Colonic mucosa (tissue), 4 donors: ENCODE data around the gene IGF2BP2. TPM values are rescaled to one million over a fixed set of nuclear protein-coding genes. Genes with fewer than 3 reads are reported as not detected.

ENCODE experiments used
- DNase-seq: peaks from one replicate; pipeline ENCODE4 v3.0.0-alpha.2; 2020
- H3K27ac ChIP-seq: fragments of 200-600 bp; one replicate; pipeline ENCODE4 v1.8.0; 2021
- H3K27me3 ChIP-seq: fragments of 200-600 bp; one replicate; pipeline ENCODE4 v1.8.0; 2021
- H3K36me3 ChIP-seq: fragments of 200-600 bp; one replicate; pipeline ENCODE4 v1.8.0; 2021
- H3K4me1 ChIP-seq: fragments of 200-600 bp; one replicate; pipeline ENCODE4 v1.8.0; 2021; ENCODE audit warnings: mild to moderate bottlenecking
- H3K4me3 ChIP-seq: fragments of 200-600 bp; one replicate; pipeline ENCODE4 v1.8.0; 2021
- H3K9ac ChIP-seq, 2 donors: one replicate each; pipeline ENCODE4 v1.7.0; 2013; ENCODE audit warnings: control low read depth in 2 of 2, low read depth in 2 of 2, low read length in 2 of 2
- H3K9me3 ChIP-seq: fragments of 200-600 bp; one replicate; pipeline ENCODE4 v1.8.0; 2021
- CTCF ChIP-seq: fragments of 200-600 bp; IDR thresholded peaks from one replicate; pipeline ENCODE4 v1.8.0; 2022; ENCODE audit warnings: antibody characterized with exemption, mild to moderate bottlenecking
- intact Hi-C: fragments of 100-400 bp; cut with DNase I; formaldehyde crosslinking; loops from one replicate; pipeline ENCODE4 v1.14.1; 2022
- total RNA-seq, 2 donors: library from RNA; stranded (reverse); fragmentation: NEBNext Ultra II Directional in 1 of 2; extraction: Animal tissue kit (Norgen Biotek cat#: 25700) in 1 of 2; gene quantifications; one replicate each; pipeline ENCODE4 v1.2.1, GENCODE V29; 2021
- donor health status: healthy.
- donor health status: DM: no; HTN: no; CAD: no.
- donor health status: DM: no; HTN: no; CAD: no.

Gene IGF2BP2
- total RNA-seq, 2 donors from 2014 or later = 48.7 to 61.2 TPM

- Histone ChIP-seq H3K9me3 (no peaks in the 10 kb centered on the region), H3K36me3 (no peaks in the 10 kb centered on the region), H3K27ac (no peak overlapping the region), H3K9ac (no peak overlapping the region), H3K4me3 (no peak overlapping the region), H3K27me3 (no peaks in the 10 kb centered on the region), H3K4me1 (peaks cover 11% of the 10 kb centered on the region)
- intact Hi-C loops = no loop called here
- no peak for TF ChIP-seq CTCF
- DNase-seq = no peak
Observed at GRCh38 chr3:185754920-185755319, 69.9 kb downstream of the IGF2BP2 start.

GRCh38 chr3:185753354-185753753, 71.5 kb downstream of the IGF2BP2 start:
- Histone ChIP-seq H3K27ac (no peak overlapping the region), H3K27me3 (no peaks in the 10 kb centered on the region), H3K9me3 (no peaks in the 10 kb centered on the region), H3K36me3 (no peaks in the 10 kb centered on the region), H3K4me1 (peaks cover 16% of the 10 kb centered on the region), H3K4me3 (no peak overlapping the region), H3K9ac (no peak overlapping the region)
- TF ChIP-seq CTCF = no peak
- no peak for DNase-seq
- intact Hi-C loops = no loop called here

- Histone ChIP-seq H3K4me1 (peaks cover 5% of the 10 kb centered on the region), H3K36me3 (no peaks in the 10 kb centered on the region), H3K9ac (no peak overlapping the region), H3K27me3 (no peaks in the 10 kb centered on the region), H3K4me3 (no peak overlapping the region), H3K27ac (peak overlapping the region; percentile 62), H3K9me3 (no peaks in the 10 kb centered on the region)
- DNase-seq = peak; percentile 57
- intact Hi-C loops = no loop called here
- no peak for TF ChIP-seq CTCF
Observed at GRCh38 chr3:185750702-185751101, 74.1 kb downstream of the IGF2BP2 start.

- intact Hi-C loops = no loop called here
- Histone ChIP-seq H3K27ac (peak overlapping the region; percentile 62), H3K27me3 (no peaks in the 10 kb centered on the region), H3K36me3 (no peaks in the 10 kb centered on the region), H3K9ac (peak overlapping the region in 1 of 2 donors; percentile 1), H3K9me3 (no peaks in the 10 kb centered on the region), H3K4me3 (no peak overlapping the region), H3K4me1 (peaks cover 5% of the 10 kb centered on the region)
- no peak for TF ChIP-seq CTCF
- no peak for DNase-seq
Observed at GRCh38 chr3:185750015-185750414, 74.8 kb downstream of the IGF2BP2 start.

- TF ChIP-seq CTCF = no peak
- peak; percentile 61 for DNase-seq
- Histone ChIP-seq H3K36me3 (no peaks in the 10 kb centered on the region), H3K9me3 (no peaks in the 10 kb centered on the region), H3K9ac (peak overlapping the region in 1 of 2 donors; percentile 79), H3K27ac (peak overlapping the region; percentile 72), H3K4me3 (no peak overlapping the region), H3K27me3 (no peaks in the 10 kb centered on the region), H3K4me1 (peaks cover 5% of the 10 kb centered on the region)
- intact Hi-C loops = no loop called here
Observed at GRCh38 chr3:185746470-185746869, 78.4 kb downstream of the IGF2BP2 start.
